Measurements from ENCODE around the gene GNGT2. TPM values are rescaled to one million over a fixed set of nuclear protein-coding genes. Genes with fewer than 3 reads are reported as not detected.

GNGT2 gene
- total RNA-seq, 1 experiment from 2014 or later = 9.4 TPM

GRCh38 chr17:49216482-49216881, 6.1 kb upstream of the GNGT2 start:
- H3F3A ChIP-seq (ENCODE audit: insufficient read depth, low read depth) = no peaks in the 10 kb centered on the region
- BruUV-seq (replicated peaks) = no TSS peak
- H3K9me3 ChIP-seq (ENCODE audit: insufficient read depth, low read depth) = no peaks in the 10 kb centered on the region
- no peak for DNase-seq
- CTCF ChIA-PET = no interaction called here
- H3K36me3 ChIP-seq (ENCODE audit: low read depth) = no peaks in the 10 kb centered on the region
- no peaks in the 10 kb centered on the region for H4K20me1 ChIP-seq (ENCODE audit: insufficient read depth)
- no peaks in the 10 kb centered on the region for H3K27me3 ChIP-seq (ENCODE audit: insufficient read depth, low read depth)
- H3K27ac ChIP-seq = no peak overlapping the region
- no peaks in the 10 kb centered on the region for H3K4me1 ChIP-seq (replicated peaks; ENCODE audit: insufficient read depth)
- H3K4me2 ChIP-seq = no peak overlapping the region
- POLR2A ChIA-PET (ENCODE audit: unreplicated experiment) = no interaction called here
- H3K9me2 ChIP-seq (ENCODE audit: insufficient read depth) = no peaks in the 10 kb centered on the region
- no peak overlapping the region for H3K4me3 ChIP-seq
- H3K79me2 ChIP-seq (ENCODE audit: low read depth) = no peaks in the 10 kb centered on the region
- H2AFZ ChIP-seq = no peak overlapping the region
- intact Hi-C loops (cut with micrococcal nuclease; ENCODE audit: unreplicated experiment) = no loop called here
- TF ChIP-seq CTCF (conservative IDR thresholded peaks at IDR 0.05) (no peak), EZH2 (IDR thresholded peaks at IDR 0.05; ENCODE audit: low read depth) (no peak)

GRCh38 chr17:49214676-49215360, 4.4 kb upstream of the GNGT2 start:
- DNase-seq = peak in 1 of 2 experiments; percentile 26
- no peak overlapping the region for H3K4me3 ChIP-seq
- H3K27ac ChIP-seq = no peak overlapping the region
- no TSS peak for BruUV-seq (replicated peaks)
- H3K9me3 ChIP-seq (ENCODE audit: insufficient read depth, low read depth) = no peaks in the 10 kb centered on the region
- no peaks in the 10 kb centered on the region for H3K79me2 ChIP-seq (ENCODE audit: low read depth)
- no peaks in the 10 kb centered on the region for H3K36me3 ChIP-seq (ENCODE audit: low read depth)
- no peaks in the 10 kb centered on the region for H3K27me3 ChIP-seq (ENCODE audit: insufficient read depth, low read depth)
- ChIA-PET POLR2A (ENCODE audit: unreplicated experiment) (no interaction called here), CTCF (no interaction called here)
- no peak overlapping the region for H3K4me2 ChIP-seq
- no peak overlapping the region for H2AFZ ChIP-seq
- H3F3A ChIP-seq (ENCODE audit: insufficient read depth, low read depth) = no peaks in the 10 kb centered on the region
- H4K20me1 ChIP-seq (ENCODE audit: insufficient read depth) = no peaks in the 10 kb centered on the region
- intact Hi-C loops (cut with micrococcal nuclease; ENCODE audit: unreplicated experiment) = no loop called here
- no peaks in the 10 kb centered on the region for H3K4me1 ChIP-seq (replicated peaks; ENCODE audit: insufficient read depth)
- TF ChIP-seq EZH2 (IDR thresholded peaks at IDR 0.05; ENCODE audit: low read depth) (no peak), CTCF (conservative IDR thresholded peaks at IDR 0.05) (no peak)
- H3K9me2 ChIP-seq (ENCODE audit: insufficient read depth) = no peaks in the 10 kb centered on the region

- H3K4me2 ChIP-seq = no peak overlapping the region
- DNase-seq = no peak
- no peaks in the 10 kb centered on the region for H3K9me3 ChIP-seq (ENCODE audit: insufficient read depth, low read depth)
- no peak overlapping the region for H3K4me3 ChIP-seq
- ChIA-PET CTCF (no interaction called here), POLR2A (ENCODE audit: unreplicated experiment) (no interaction called here)
- no peaks in the 10 kb centered on the region for H3K36me3 ChIP-seq (ENCODE audit: low read depth)
- no peaks in the 10 kb centered on the region for H3K27me3 ChIP-seq (ENCODE audit: insufficient read depth, low read depth)
- TF ChIP-seq CTCF (conservative IDR thresholded peaks at IDR 0.05) = no peak
- TF ChIP-seq EZH2 (IDR thresholded peaks at IDR 0.05; ENCODE audit: low read depth) = no peak
- no peaks in the 10 kb centered on the region for H3K79me2 ChIP-seq (ENCODE audit: low read depth)
- no peaks in the 10 kb centered on the region for H3F3A ChIP-seq (ENCODE audit: insufficient read depth, low read depth)
- H3K9me2 ChIP-seq (ENCODE audit: insufficient read depth) = no peaks in the 10 kb centered on the region
- no peak overlapping the region for H2AFZ ChIP-seq
- intact Hi-C loops (cut with micrococcal nuclease; ENCODE audit: unreplicated experiment) = no loop called here
- BruUV-seq (replicated peaks) = no TSS peak
- H4K20me1 ChIP-seq (ENCODE audit: insufficient read depth) = no peaks in the 10 kb centered on the region
- no peak overlapping the region for H3K27ac ChIP-seq
- H3K4me1 ChIP-seq (replicated peaks; ENCODE audit: insufficient read depth) = peaks cover 8% of the 10 kb centered on the region; the same call in 1 of the 2 replicates
These were observed 3.5 kb upstream of the GNGT2 start for GRCh38 chr17:49213847-49214246.

Measured in PC-9 (cell line).